Right lung (tissue), 5 donors: ENCODE measurements around the gene DEPDC1. TPM values are rescaled to one million over a fixed set of nuclear protein-coding genes. Genes with fewer than 3 reads are reported as not detected.
"Not testable (repeated sequence)": the region's sequence is repeated elsewhere in the genome, so short reads cannot be mapped to it uniquely, and the experiment has no call there.

ENCODE experiments used
- DNase-seq, 2 donors: peaks; one replicate each; pipeline ENCODE4 v3.0.0-alpha.2; 2013
- polyA plus RNA-seq, 5 donors: library from polyadenylated mRNA; unstranded; fragments of 120-200 nt; gene quantifications; one replicate each; pipeline versions ENCODE4 v1.2.1 to v1.2.3, GENCODE V29; 2013; ENCODE audit warnings: inconsistent platforms in 1 of 5, low replicate concordance in 1 of 5; ENCODE audit not compliant: insufficient read length in 5 of 5, insufficient read depth in 1 of 5

Gene DEPDC1
- polyA plus RNA-seq, 5 donors, result 8.1 to 30.8 (median 16.0) TPM

DNA sequence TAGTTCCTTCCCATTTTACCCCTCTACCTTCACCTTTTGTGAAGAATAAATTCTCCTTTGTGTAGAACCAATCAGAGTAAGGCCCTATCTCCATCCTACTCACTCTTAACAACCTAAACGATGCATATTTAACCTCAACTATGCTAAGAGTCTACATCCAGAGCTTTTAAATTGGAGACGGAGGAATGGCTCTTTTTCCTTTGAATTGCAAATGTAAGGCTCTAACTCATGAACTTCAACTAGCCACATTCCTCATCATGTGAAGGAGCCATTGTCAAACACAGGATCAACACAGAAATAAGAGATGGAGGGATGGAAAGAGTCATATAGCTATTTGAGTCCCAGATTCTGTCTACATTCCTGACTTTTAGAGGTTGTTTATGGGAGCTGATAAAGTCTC lies 18.2 kb downstream of the DEPDC1 start:
- no peak for DNase-seq

DNA sequence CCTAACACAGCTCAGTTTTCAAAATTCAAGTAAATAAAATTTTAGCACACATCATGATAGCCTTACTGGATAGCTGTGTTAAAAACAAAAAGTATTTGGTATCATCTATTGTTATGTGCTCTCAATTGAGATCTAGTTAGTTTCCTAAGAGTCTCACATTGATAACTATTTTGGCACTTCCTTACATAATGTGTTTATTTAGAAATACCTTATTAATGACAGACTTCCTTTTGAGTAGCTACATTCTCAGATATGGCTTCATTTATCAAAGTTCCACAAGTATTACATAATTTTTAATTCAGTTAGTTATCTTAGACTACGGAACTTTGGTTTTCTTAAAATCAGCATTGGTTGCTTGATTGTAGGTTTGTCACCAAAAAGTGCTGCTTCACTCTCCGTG lies 20.3 kb downstream of the DEPDC1 start:
- DNase-seq, result not testable (repeated sequence)

DNA sequence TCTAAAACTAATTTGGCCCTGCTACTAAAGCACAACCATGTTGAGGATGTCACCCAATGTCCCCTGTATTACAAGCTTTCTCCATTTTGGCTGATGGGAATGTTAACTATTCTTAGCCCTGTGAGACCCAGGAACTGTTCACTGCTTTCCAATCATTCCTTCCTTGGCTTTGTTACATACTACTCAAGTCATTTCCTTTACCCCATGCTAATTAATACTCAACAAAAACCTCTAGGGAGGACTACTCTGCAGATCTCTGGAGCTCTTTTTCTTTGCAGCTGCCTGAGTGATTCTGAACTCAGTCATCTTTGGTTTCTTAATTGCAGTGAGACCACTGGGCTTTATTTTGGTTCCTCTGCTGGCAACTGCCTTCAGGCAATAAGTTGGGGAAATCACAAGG lies 23.8 kb downstream of the DEPDC1 start:
- no peak for DNase-seq

DNA sequence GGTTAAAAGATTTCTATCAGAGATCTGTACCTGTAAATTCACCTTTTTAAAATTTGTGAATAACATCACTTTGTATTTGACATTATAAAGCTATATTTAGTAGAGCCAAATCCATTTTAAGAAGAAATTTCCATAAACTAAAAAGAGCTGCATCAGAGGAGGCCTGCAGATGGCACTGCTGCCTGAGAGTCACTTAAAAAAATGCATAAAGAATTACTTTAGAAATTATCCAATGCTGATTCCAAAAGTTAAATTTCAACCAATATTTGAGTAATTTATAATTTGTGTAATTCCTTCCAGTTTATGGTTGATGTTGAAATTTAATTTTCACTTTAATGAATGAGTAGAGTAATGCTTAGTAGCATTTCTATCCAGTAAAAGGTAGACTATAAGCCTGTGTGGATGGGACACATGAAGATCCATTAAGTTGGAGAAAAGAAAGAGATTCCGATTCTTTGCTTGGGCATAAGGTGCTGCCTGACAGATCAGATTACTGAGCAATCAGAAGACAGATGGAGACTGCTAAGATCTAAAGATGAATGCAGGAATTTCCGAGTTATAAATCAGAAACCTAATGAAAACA lies 26.4 kb downstream of the DEPDC1 start:
- DNase-seq, result peak; percentile 12 to 16

DNA sequence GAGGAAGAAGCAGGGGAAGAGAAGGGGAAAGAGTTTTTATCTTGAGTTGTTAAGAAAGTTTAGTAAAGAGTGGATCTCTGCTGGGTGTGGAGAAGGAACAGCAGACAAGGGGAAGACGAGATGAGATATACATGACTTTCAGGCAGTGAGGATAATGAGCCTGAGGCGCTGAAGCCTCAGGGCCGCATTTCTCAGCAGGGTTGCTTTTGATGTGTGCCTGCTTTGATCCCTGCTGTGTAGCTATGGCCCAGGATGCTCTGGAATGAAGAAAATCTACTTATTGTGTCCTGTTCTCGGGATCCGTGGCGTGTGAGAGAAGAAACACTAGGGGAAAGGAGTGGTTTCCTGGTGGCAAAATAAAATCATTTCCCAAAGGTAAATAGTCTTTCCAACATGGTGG lies 32.0 kb downstream of the DEPDC1 start:
- DNase-seq, result no peak

DNA sequence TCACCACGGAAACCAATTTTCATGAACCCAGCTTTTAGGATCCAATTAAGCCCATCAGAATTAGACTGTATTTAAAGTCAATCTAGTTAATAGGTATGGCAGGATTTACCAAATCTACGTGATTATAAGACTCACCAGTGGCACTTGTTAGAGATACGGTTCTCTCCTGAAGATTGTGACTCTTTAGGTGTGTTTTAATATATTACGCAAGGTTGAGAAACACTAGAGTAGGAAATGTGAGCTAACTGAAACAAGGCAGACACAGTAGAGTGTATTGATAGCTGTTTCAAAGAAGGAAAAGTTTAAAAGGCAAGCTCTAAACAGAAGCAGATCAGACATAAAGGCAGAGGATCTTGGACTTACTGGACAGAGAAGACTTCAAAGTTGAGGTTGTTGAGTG lies 35.9 kb downstream of the DEPDC1 start:
- no peak for DNase-seq

DNA sequence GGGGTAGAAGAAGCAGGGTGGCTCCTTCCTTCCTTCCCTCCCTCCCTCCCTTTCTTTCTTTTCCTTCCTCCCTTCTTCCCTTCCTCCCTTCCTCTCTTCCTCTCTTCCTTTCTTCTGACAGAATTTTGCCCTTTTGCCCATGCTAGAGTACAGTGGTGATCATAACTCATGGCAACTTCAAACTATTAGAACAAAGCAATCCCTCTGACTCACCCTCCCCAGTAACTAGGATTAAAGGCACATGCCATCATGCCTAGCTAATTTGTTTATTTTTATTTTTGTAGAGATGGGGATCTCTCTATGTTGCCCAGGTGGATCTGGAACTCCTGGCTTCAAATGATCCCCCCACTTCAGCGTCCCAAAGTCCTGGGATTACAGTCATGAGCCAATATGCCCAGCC lies 37.1 kb downstream of the DEPDC1 start:
- DNase-seq, result no peak

DNA sequence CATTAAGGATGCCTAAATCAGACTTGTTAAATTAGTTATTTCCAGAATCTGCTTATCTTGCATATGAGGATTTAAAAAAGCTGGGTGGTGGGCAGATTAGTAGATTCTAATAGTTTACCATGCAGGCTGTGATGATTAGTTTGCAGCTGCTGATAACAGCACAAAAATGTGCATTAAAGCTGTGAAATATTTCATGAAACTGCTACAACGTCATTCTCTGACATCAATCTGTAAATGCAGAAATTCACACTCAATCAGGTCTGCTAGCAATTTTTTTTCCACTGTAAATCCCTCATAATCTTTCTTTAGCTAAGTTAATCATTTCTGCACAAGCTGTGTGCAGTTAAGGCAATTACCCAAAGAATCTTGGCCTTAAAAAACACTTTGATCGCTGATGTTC lies 37.8 kb downstream of the DEPDC1 start:
- peak in 1 of 2 donors; percentile 3 for DNase-seq

DNA sequence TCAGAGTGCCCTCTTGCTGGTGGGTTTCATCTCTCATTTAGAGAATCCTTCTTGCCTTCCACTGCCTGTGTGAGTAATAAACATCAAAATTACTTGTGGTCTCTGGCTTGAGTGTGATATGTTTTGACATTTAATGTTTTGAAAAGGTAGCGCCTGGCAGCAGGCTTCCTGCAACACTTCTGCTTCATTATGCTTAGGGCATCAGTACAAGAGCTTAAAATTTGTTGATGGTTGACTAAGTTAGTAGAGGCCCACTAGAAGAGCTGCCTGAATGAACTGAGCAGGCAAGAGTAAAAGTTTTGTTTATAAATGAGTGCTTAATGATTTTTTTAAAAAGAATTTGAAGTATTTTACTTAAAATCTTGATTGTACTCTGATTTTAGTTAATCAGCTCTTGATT lies 40.7 kb downstream of the DEPDC1 start:
- no peak for DNase-seq

DNA sequence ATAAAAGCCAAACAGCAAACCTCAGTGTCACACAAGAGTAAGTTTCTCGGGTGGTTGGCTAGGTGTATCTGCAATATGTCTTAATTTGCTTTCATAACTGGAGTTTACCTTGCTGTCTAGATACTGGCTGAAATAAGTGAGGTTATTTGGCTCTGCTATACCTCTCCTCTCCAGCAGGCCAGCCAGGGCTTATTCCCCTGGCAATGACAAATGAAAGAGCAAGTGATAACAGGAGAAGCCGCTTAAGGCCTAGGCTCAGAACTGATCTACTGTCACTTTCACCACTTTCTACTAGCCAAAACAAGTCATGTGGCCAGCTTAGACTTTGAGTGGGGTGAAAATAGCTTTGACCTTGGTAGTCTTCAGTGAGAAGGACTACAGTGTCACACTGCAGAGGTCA lies 42.3 kb downstream of the DEPDC1 start:
- no peak for DNase-seq

DNA sequence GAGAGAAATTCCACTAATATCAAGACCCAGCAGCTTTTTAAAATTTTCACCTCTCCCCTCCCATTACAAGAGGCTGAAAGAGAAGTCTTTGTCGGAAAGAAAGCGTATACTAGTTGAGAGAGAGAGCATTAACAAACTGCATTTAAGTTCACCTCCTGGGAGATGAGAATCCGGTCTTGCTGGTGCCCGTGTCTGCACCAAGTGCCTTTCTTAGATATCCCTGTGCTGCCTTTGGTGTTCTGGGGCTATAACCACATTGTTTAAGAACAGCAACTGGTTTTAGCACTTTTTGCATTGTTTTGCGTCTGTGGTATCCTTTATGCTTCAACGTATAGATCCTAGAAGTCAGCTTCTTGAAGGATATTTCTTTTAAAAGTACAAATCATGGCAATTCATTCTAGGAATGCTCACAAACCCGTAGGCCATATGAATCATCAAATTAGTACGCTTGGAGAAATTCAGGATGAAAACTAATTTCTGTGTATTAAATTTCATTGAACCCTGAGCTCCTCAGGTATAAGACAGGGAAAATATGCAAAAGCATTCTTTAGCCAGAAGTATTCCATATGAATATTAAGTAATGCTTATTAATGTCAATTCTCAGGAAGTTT lies 43.7 kb downstream of the DEPDC1 start:
- no peak for DNase-seq

DNA sequence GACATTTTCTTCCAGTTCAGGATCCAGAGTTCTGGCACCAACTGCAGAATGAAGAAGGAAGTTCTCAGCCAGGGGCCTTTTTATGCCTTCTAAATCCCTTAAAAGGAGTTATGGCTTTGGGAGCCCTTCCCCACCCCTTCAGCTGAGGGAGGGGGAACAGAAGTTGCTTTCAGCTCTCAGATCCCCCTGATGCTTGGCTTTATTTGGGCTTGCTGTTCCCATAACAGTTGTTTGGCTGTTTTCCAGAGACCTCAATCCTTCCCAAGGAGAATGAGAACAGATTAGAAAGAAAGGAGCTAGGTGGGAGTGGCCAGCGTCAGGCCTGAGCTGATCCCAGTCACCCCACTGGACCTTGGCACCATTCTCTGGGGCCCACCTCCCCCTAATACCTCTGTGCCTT lies 47.0 kb downstream of the DEPDC1 start, which contains the start of gene RPE65:
Gene RPE65, minus strand, starts transcription at position 54 of the 400 bp plus-strand sequence. Its CDS starts 49 bp downstream, at position 5.
- peak; percentile 7 to 10 for DNase-seq

DNA sequence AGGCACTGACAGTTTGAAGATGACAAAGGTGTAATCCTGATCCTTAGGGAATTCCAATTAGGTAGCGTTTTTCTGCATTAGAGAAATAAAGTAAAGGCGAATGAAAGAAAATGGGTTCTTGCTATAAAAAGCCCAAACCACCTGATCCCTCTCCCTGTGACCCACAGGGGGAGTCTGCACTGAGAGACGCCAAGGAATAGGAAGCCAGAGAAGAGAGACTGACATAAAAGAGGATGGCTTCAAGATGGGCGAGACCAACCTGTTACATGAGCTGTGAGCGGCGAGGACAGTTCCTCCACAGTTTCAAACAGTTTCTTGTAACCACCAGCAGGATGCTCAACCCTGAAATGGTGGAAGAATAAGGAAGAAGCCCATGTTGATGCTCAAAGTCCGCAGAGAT lies 48.5 kb downstream of the DEPDC1 start:
- no peak for DNase-seq

DNA sequence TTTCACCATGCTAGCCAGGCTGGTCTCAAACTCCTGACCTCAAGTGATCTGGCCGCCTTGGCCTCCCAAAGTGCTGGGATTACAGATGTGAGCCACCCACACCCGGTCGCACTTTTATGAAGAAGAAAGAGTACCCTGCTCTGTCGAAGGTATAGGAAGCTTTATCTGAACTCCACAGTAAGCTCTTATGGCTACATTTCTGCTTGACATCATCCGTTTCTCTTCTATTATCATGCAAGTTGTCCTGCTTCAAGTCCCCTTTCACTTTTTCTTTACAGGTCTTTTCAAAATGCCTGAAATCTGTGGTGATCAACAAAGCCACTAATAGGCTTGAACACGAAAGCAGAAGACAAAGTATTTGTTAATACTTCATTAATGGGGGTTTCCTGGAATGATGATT lies 51.2 kb downstream of the DEPDC1 start:
- DNase-seq, result no peak

DNA sequence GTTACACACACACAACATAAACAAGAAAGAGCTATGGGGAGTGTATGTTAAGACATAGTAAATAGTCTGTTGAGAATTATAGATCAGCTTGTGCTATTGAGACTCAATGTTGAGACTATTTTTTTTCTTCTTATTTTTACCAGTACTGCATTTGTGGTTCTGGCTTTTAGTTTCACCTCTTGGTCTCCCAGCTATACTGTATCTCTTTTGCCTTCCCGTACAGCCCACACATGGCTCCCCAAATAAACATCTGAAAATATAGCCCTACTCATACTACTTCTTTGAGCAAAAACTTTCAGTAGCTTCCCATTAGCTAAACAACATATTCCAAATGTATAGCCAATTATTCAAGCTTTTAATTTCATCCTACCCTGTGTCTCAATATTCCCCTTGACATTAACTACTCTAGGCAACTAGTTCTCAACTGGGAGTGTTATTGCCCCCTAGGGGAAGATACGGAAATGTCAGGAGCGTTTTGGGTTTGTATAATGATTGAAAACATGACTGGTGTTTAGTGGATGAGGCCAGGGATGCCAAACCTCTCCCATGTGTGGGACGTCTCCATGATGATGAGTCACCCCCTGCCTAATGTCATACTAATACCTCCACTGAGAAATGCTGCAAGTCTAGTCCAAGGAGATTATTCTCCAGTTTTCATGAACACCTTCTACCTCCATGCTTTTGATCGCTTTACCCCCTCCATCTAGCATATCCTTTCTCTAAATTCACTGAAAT lies 53.9 kb downstream of the DEPDC1 start:
- no peak for DNase-seq

DNA sequence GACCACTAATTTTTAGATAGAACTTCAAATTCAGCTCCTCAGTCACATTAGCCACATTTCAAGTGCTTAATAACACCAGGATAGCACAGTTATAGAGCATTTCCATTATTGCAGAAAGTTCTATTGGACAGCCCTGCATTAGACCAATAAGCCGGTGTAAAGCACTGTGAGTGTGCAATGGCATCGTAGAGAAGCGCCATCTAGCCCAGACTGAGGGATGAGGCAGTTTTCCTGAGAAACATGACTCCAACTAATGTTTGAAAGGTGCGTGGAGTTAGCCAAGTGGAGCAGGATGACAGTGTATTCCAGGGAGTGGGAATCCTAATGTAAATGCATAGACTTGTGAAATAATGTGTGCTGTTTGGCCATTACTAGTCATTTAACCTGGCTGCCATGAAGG lies 54.9 kb downstream of the DEPDC1 start:
- no peak for DNase-seq

DNA sequence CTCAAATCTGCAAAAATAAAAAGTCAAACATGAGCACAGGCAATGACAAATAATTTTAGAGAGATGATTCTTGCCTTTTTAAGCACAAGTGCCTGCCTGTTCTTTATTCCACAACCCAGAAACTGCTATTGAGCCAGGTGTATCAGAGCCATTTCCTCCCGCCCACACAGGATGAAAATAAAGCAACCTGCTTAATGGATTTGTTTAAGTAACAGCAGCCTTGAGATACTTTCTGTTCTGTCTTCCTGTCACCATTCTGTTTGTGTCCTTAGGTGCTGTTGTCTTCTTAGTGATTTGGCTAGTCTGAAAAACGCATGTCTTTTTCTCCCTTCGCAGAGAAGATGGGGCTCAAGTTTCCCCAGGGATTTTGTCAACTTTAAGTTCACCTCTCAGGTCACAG lies 58.6 kb downstream of the DEPDC1 start:
- no peak for DNase-seq

DNA sequence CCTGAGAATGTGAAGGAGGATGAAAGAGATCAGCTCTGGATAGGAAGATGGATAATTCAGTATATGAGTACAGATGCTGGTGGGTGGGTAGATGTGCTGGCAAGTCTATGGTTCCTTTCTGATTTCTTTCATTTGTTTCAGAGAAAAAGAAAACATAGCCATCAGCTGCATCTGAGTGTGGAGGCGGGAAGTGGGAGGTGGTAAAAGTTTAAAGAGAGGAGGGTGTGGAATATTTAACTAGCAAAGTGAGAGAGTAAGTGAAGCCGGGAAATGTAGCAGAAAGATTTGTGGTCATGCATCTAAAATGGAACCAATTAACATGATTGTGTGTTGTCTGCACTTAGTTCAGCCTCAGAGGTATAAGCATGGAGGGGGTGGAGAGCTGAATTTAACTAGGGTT lies 63.5 kb downstream of the DEPDC1 start:
- no peak for DNase-seq

DNA sequence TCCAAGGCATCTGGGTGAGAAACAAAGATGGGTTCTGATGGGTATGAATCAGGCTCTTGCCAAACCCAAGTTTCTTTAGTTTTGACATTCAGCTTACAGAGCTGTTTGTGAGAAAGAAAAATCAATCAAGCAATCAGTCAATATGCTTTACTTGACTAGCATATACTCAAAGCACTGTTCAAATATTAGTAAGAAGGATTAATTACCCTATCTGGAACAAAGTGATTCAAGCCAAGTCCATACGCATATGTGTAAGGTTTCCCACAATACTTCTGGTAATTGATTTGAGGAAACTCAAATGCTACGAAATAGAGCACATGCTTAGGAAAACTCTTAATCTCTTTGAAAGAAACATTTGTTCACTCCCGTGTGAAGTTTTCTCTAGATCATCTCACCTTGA lies 65.8 kb downstream of the DEPDC1 start:
- DNase-seq, result no peak

DNA sequence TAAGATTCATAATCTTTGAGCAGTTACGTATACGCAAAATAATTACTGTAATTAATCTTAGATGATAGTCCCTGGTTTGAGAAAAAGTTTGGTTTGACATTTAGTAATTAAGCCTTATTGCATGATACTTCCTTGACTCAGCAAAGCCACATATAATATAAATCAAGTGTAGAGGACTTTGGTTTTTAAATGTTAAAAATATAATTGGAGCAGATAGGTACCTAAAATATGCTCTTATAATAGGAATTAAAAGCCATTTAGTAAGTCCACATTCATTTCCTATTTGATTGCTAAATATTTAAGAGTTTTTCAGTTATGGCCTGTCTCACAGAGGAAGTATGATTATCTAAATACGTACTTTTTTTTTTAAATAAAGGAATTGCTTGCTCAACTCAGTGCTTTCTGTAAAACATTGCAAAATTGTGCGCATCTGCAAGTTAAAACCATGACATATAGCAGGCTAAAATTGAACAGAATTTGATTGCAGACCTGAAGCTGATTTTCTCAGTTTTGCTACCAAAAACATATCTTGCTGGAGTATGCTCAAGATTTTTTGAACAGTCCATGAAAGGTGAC lies 67.6 kb downstream of the DEPDC1 start:
- no peak for DNase-seq

DNA sequence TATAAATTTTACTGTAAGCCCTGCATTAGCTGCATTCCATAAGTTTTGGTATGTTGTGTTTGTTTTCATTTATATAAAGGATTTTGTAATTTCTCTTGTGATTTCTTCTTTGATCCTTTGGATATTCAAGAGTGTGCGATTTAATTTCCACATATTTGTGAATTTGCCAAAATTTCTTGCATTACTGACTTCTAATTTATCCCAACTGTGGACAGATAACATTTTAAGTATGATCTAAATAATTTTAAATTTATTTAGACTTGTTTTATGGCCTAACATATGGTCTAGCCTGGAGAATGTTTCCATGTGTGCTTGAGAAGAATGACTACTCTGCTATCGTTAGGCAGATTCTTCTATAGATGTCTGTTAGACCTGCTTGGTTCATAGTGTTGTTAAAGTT lies 70.3 kb downstream of the DEPDC1 start:
- DNase-seq, result no peak
